ENCODE results near the gene KDM5C. TPM values are rescaled to one million over a fixed set of nuclear protein-coding genes. Genes with fewer than 3 reads are reported as not detected.

The KDM5C gene
- total and polyA plus RNA-seq, 2 of the 4 experiments (the other 2 are of a cell fraction) = 75.4 to 84.6 TPM

DNA sequence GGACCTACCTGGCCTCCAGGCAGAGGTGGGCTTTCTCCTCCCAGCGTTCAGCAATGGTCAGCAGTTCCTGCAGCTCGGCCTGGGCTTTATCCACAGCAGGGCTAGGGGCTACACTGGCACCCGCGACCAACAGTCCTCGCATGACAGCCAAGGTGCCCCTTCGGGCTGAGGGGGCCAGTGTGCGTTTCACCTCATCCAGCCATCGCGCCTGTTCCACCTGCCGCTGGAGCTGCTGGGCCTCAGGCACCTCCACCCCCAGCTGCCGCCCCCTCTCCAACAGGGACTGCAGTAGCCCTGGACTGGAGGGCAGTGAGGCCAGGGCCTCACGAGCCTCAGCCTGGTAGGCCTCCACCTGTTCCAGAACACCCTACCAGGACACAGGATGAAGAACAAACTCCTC lies 28.3 kb downstream of the KDM5C start:
- Histone ChIP-seq H3K27me3 (ENCODE audit: control insufficient read depth, insufficient read depth, low read length) (no peaks in the 10 kb centered on the region), H3K18ac (ENCODE audit: low read depth, low read length) (no peak overlapping the region), H3K23ac (ENCODE audit: low read depth, low read length) (no peak overlapping the region), H3K4me1 (ENCODE audit: control insufficient read depth, insufficient read depth, low read length) (no peaks in the 10 kb centered on the region), H3K4me2 (ENCODE audit: low read depth, low read length) (no peak overlapping the region), H2AK9ac (replicated peaks; ENCODE audit: low read depth, low read length, poor library complexity) (no peak overlapping the region), H3K36me3 (ENCODE audit: control insufficient read depth, insufficient read depth, low read length) (peaks cover 86% of the 10 kb centered on the region), H3K9ac (ENCODE audit: low read depth, low read length) (no peak overlapping the region), H4K5ac (ENCODE audit: low read depth, low read length) (no peak overlapping the region), H3K79me1 (ENCODE audit: low read depth in 1 of 2, low read length in 2 of 2) (no peaks in the 10 kb centered on the region; a peak in 2 of 4 replicates), H3K56ac (ENCODE audit: extremely low read depth, insufficient read depth, low read length) (no peak overlapping the region), H4K20me1 (ENCODE audit: insufficient read depth, low read length) (peaks cover 4% of the 10 kb centered on the region; the same call in 1 of the 2 replicates), H3K14ac (replicated peaks; ENCODE audit: low read depth, low read length) (no peak overlapping the region), H2BK120ac (ENCODE audit: low read depth, low read length) (no peak overlapping the region), H3K9me3 (ENCODE audit: control insufficient read depth, insufficient read depth, low read length) (no peaks in the 10 kb centered on the region), H2AK5ac (ENCODE audit: low read depth, low read length) (no peak overlapping the region), H3K27ac (ENCODE audit: insufficient read depth, low read length) (no peak overlapping the region), H2BK5ac (ENCODE audit: low read depth, low read length, poor library complexity, severe bottlenecking) (no peak overlapping the region), H2AFZ (replicated peaks; ENCODE audit: low read length, poor library complexity) (no peak overlapping the region), H3K9me1 (ENCODE audit: insufficient read depth, low read length) (no peaks in the 10 kb centered on the region; the same call in 1 of the 2 replicates), H4K8ac (ENCODE audit: low read depth in 2 of 2, low read length in 2 of 2) (no peak overlapping the region), H3K4ac (ENCODE audit: low read depth, low read length) (no peak overlapping the region), H3K4me3 (ENCODE audit: insufficient read depth, low read depth, low read length) (no peak overlapping the region), H2BK15ac (ENCODE audit: low read depth, low read length) (no peak overlapping the region), H2BK20ac (ENCODE audit: low read depth, low read length) (no peak overlapping the region), H4K91ac (ENCODE audit: insufficient read depth, low read depth, low read length) (no peak overlapping the region)
- TF ChIP-seq MAZ (IDR thresholded peaks at IDR 0.05; ENCODE audit: borderline replicate concordance, low read depth, low read length) (no peak), RFX5 (IDR thresholded peaks at IDR 0.05; ENCODE audit: low read depth, low read length) (no peak), FOS (IDR thresholded peaks at IDR 0.05; ENCODE audit: low read depth, low read length) (no peak), NFE2L2 (IDR thresholded peaks at IDR 0.05; ENCODE audit: low read depth, low read length) (no peak), RCOR1 (IDR thresholded peaks at IDR 0.05; ENCODE audit: insufficient replicate concordance, low read length) (no peak)
- no TSS peak for BruUV-seq (replicated peaks)
- dilution Hi-C loops (cut with HindIII; ENCODE audit: low sequenced_read_pairs, unreplicated experiment) = no loop called here
- ATAC-seq (ENCODE audit: low read depth) = no peak
- intact Hi-C loops (cut with micrococcal nuclease) = no loop called here
- in situ Hi-C loops (cut with MboI; ENCODE audit: low sequenced_read_pairs) = no loop called here
- ChIA-PET POLR2A (ENCODE audit: unreplicated experiment) (no interaction called here), CTCF (no interaction called here)
- no peak for DNase-seq
- no CpG with 5 or more reads among the region's 12 CpGs for WGBS, 2 experiments (ENCODE audit: extremely low coverage in 2 of 2, insufficient read length in 1 of 2)
